HG03064 (cell line): Measurements from ENCODE around the gene ADAM19.
"Not testable (repeated sequence)": the region's sequence is repeated elsewhere in the genome, so short reads cannot be mapped to it uniquely, and the experiment has no call there.

Source experiments
- ATAC-seq: cut with Tn5 transposase; IDR thresholded peaks from one replicate; pipeline ENCODE4 v1.9.1; 2021; ENCODE audit warnings: low read depth; ENCODE audit not compliant: unreplicated experiment

The ADAM19 gene

GRCh38 chr5:157446412-157446935 lies 129.1 kb downstream of the ADAM19 start:
- ATAC-seq, result no peak

DNA sequence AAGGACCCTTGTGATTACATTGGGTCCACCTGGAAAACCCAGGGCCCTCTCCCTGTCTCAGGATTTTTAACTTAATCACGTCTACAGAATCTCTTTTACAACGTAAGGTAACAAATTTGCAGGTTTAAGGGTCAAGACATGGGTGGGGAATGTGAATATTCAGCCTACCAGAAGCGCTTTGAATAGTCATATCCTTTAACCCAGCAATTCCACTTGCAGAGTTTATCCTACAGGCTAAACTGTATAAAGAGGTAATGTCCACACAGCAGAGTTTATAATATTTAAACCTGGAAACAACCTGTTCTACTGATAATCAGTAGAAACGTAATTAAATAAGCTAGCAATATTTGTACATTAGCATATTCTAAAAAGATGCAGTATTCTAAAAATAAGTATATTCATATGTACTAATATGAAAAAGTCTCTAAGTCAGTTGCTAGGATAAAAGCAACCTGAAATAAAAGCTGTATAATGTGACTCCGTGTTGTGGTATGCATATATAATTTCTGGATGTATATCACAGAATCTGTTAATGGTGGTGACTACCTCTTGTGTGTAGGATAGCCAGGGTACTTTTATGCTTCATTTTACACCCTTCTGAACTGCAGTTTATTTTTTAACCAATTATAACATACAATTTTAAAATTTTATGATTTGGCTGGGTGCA lies 129.7 kb downstream of the ADAM19 start:
- ATAC-seq, result no peak

DNA sequence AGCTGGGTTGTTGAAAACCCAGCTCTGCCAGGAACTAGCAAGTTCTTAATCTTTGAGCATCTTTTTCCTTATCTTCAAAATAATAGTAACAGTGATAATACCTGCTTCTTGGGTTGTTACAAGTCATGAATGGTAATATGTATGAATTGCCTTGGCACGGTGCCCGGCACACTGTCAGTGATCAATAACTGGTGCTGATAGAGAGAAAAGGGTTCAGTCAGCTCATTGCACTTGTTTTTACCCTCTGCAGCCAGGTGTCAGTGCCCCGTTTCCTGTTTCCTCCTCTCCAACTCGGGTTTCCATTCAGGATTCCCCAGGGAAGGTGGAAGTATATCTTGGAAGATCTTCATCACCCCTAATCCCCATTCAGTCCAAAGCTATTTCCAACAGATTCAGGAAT lies 131.4 kb downstream of the ADAM19 start:
- ATAC-seq, result no peak

GRCh38 chr5:157443041-157443549 lies 132.5 kb downstream of the ADAM19 start:
- no peak for ATAC-seq

GRCh38 chr5:157434096-157434495 lies 141.5 kb downstream of the ADAM19 start:
- ATAC-seq, result no peak

DNA sequence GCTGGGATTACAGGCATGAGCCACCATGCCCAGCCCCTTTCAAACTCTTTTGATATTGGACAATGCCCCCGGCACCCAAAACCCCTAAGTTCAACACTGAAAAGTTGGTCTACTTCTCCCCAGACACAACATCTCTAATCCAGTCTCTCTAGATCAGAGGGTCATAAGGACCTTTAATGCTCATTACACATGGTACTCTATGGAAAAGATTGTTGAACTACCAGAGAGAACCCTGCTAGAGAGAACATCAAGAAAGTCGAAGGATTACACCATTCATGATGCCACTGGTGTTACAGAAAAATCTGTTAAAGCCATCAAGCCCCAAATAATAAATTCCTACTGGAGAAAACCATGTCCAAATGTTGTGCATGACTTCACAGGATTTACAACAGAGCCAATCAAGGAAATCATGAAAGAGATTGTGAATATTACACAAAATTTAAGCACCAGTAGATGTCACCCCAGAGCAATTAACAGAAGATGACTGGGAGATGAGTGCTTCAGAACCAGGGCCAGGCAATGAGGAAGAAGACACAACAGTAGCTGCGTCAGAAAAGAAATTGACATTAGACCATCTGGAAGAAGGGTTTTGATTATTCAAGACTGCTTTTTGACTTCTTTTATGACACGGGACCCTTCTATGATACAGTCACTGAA lies 143.9 kb downstream of the ADAM19 start:
- ATAC-seq, result peak; percentile 67

DNA sequence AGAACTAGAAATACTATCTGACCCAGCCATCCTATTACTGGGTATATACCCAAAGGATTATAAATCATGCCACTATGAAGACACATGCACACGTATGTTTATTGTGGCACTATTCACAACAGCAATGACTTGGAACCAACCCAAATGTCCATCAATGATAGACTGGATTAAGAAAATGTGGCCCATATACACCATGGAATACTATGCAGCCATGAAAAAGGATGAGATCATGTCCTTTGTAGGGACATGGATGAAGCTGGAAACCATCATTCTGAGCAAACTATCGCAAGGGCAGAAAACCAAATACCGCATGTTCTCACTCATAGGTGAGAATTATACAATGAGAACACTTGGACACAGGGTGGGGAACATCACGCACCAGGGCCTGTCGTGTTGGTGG lies 145.7 kb downstream of the ADAM19 start:
- not testable (repeated sequence) for ATAC-seq
